Measurements from ENCODE around the gene CERS1. TPM values are rescaled to one million over a fixed set of nuclear protein-coding genes. Genes with fewer than 3 reads are reported as not detected.

Gene CERS1
- total RNA-seq, 1 experiment from 2014 or later = 2.7 TPM

GRCh38 chr19:18898081-18898606, 2.2 kb upstream of the CERS1 start:
- H3F3A ChIP-seq (ENCODE audit: insufficient read depth, low read depth) = peaks cover 37% of the 10 kb centered on the region
- no peak overlapping the region for H3K4me2 ChIP-seq
- TF ChIP-seq EZH2 (IDR thresholded peaks at IDR 0.05; ENCODE audit: low read depth) (no peak), CTCF (conservative IDR thresholded peaks at IDR 0.05) (no peak)
- POLR2A ChIA-PET (ENCODE audit: unreplicated experiment) = interaction anchor here (0.5 kb wide), 1 partner anchor 52 kb away, joined by 18 read pairs; no protein-coding TSS in a partner anchor
- H3K9me2 ChIP-seq (ENCODE audit: insufficient read depth) = no peaks in the 10 kb centered on the region
- intact Hi-C loops (cut with micrococcal nuclease; ENCODE audit: unreplicated experiment) = no loop called here
- H3K36me3 ChIP-seq (ENCODE audit: low read depth) = peaks cover 12% of the 10 kb centered on the region
- no peaks in the 10 kb centered on the region for H3K27me3 ChIP-seq (ENCODE audit: insufficient read depth, low read depth)
- CTCF ChIA-PET = no interaction called here
- H3K79me2 ChIP-seq (ENCODE audit: low read depth) = no peaks in the 10 kb centered on the region
- H3K9me3 ChIP-seq (ENCODE audit: insufficient read depth, low read depth) = no peaks in the 10 kb centered on the region
- peaks cover 12% of the 10 kb centered on the region for H4K20me1 ChIP-seq (ENCODE audit: insufficient read depth)
- BruUV-seq (replicated peaks) = no TSS peak
- no peak overlapping the region for H3K4me3 ChIP-seq
- H3K27ac ChIP-seq = no peak overlapping the region
- DNase-seq = peak in 1 of 2 experiments; percentile 60
- no peak overlapping the region for H2AFZ ChIP-seq
- H3K4me1 ChIP-seq (replicated peaks; ENCODE audit: insufficient read depth) = no peaks in the 10 kb centered on the region

- TF ChIP-seq EZH2 (IDR thresholded peaks at IDR 0.05; ENCODE audit: low read depth) = no peak
- TF ChIP-seq CTCF (conservative IDR thresholded peaks at IDR 0.05) = no peak
- CTCF ChIA-PET = no interaction called here
- no peak for DNase-seq
- Histone ChIP-seq H4K20me1 (ENCODE audit: insufficient read depth) (peaks cover 12% of the 10 kb centered on the region), H3F3A (ENCODE audit: insufficient read depth, low read depth) (peaks cover 37% of the 10 kb centered on the region), H3K27me3 (ENCODE audit: insufficient read depth, low read depth) (no peaks in the 10 kb centered on the region), H3K4me2 (no peak overlapping the region), H3K79me2 (ENCODE audit: low read depth) (no peaks in the 10 kb centered on the region), H2AFZ (no peak overlapping the region), H3K27ac (no peak overlapping the region), H3K4me3 (no peak overlapping the region), H3K9me2 (ENCODE audit: insufficient read depth) (no peaks in the 10 kb centered on the region), H3K36me3 (ENCODE audit: low read depth) (peaks cover 12% of the 10 kb centered on the region), H3K4me1 (replicated peaks; ENCODE audit: insufficient read depth) (no peaks in the 10 kb centered on the region), H3K9me3 (ENCODE audit: insufficient read depth, low read depth) (no peaks in the 10 kb centered on the region)
- POLR2A ChIA-PET (ENCODE audit: unreplicated experiment) = no interaction called here
- no TSS peak for BruUV-seq (replicated peaks)
- intact Hi-C loops (cut with micrococcal nuclease; ENCODE audit: unreplicated experiment) = no loop called here
These were observed 1.4 kb upstream of the CERS1 start for GRCh38 chr19:18897094-18898029.

- Histone ChIP-seq H3K4me1 (replicated peaks; ENCODE audit: insufficient read depth) (no peaks in the 10 kb centered on the region), H3K4me2 (no peak overlapping the region), H3K4me3 (no peak overlapping the region), H3K27me3 (ENCODE audit: insufficient read depth, low read depth) (no peaks in the 10 kb centered on the region), H4K20me1 (ENCODE audit: insufficient read depth) (peaks cover 11% of the 10 kb centered on the region), H3K79me2 (ENCODE audit: low read depth) (no peaks in the 10 kb centered on the region), H3F3A (ENCODE audit: insufficient read depth, low read depth) (peaks cover 33% of the 10 kb centered on the region), H2AFZ (no peak overlapping the region), H3K27ac (no peak overlapping the region), H3K36me3 (ENCODE audit: low read depth) (peaks cover 8% of the 10 kb centered on the region), H3K9me3 (ENCODE audit: insufficient read depth, low read depth) (no peaks in the 10 kb centered on the region), H3K9me2 (ENCODE audit: insufficient read depth) (no peaks in the 10 kb centered on the region)
- DNase-seq = no peak
- BruUV-seq (replicated peaks) = no TSS peak
- POLR2A ChIA-PET (ENCODE audit: unreplicated experiment) = interaction anchor here (0.6 kb wide), 1 partner anchor 325 kb away, joined by 4 read pairs; no protein-coding TSS in a partner anchor
- CTCF ChIA-PET = no interaction called here
- intact Hi-C loops (cut with micrococcal nuclease; ENCODE audit: unreplicated experiment) = no loop called here
- TF ChIP-seq CTCF (conservative IDR thresholded peaks at IDR 0.05) = no peak
- no peak for TF ChIP-seq EZH2 (IDR thresholded peaks at IDR 0.05; ENCODE audit: low read depth)
These were observed 473 bp upstream of the CERS1 start for GRCh38 chr19:18896421-18896841.

Data from PC-9 (cell line).